WTC11 (cell line): ENCODE data around the gene TGIF1. TPM values are rescaled to one million over a fixed set of nuclear protein-coding genes. Genes with fewer than 3 reads are reported as not detected.

Experiments used
- ATAC-seq: fragments of 200-7000 bp; cut with Tn5 transposase; 2 replicates; pipeline ENCODE4 v1.10.0; 2021; ENCODE audit warnings: mild to moderate bottlenecking, moderate library complexity
- CTCF ChIA-PET: fragments of 300-600 bp; sonication (Branson Sonifier 250); formaldehyde crosslinking; loops from one replicate; lab custom pipeline; 2021; ENCODE audit warnings: antibody characterized with exemption; lab: Charles Lee
- POLR2A ChIA-PET: fragments of 350-600 bp; sonication (Branson Sonifier 250); formaldehyde crosslinking; loops from one replicate; lab custom pipeline; 2021; ENCODE audit warnings: antibody characterized with exemption; lab: Charles Lee
- DNase-seq: peaks from one replicate; pipeline ENCODE4 v3.0.0; 2021; ENCODE audit warnings: low spot score
- H3K27ac Mint-ChIP-seq: 2 replicates; pipeline ENCODE4 v1.8.0; 2021; ENCODE audit warnings: mixed read lengths
- H3K27me3 Mint-ChIP-seq: 2 replicates; pipeline ENCODE4 v1.8.0; 2021; ENCODE audit warnings: low read depth, mild to moderate bottlenecking, moderate library complexity, mixed read lengths
- H3K36me3 Mint-ChIP-seq: 2 replicates; pipeline ENCODE4 v1.8.0; 2021; ENCODE audit warnings: mixed read lengths
- H3K4me1 Mint-ChIP-seq: 2 replicates; pipeline ENCODE4 v1.8.0; 2022; ENCODE audit warnings: mixed read lengths
- H3K4me3 Mint-ChIP-seq: 2 replicates; pipeline ENCODE4 v1.8.0; 2021; ENCODE audit warnings: mild to moderate bottlenecking, moderate library complexity, mixed read lengths
- H3K9me3 Mint-ChIP-seq: 2 replicates; pipeline ENCODE4 v1.8.0; 2021; ENCODE audit warnings: mixed read lengths
- AFF4 ChIP-seq: sonication (generic); formaldehyde crosslinking; IDR thresholded peaks from 2 replicates; pipeline ENCODE4 v1.8.1; 2023; ENCODE audit warnings: mild to moderate bottlenecking, missing genetic modification reagents, borderline replicate concordance
- ARID4B ChIP-seq: sonication (generic); formaldehyde crosslinking; IDR thresholded peaks from 2 replicates; pipeline ENCODE4 v1.8.0; 2023; ENCODE audit warnings: missing genetic modification reagents, mild to moderate bottlenecking, borderline replicate concordance
- ATF2 ChIP-seq: sonication (generic); formaldehyde crosslinking; IDR thresholded peaks from 2 replicates; pipeline ENCODE4 v1.8.1; 2022; ENCODE audit warnings: low read depth, missing genetic modification reagents, borderline replicate concordance
- CDX4 ChIP-seq: fragments of 250-450 bp; sonication (Bioruptor Pico); IDR thresholded peaks from 2 replicates; pipeline ENCODE4 v1.9.0; 2021; ENCODE audit warnings: moderate library complexity, mild to moderate bottlenecking, inconsistent platforms, borderline replicate concordance
- CREM ChIP-seq: sonication (generic); formaldehyde crosslinking; IDR thresholded peaks from 2 replicates; pipeline ENCODE4 v1.8.1; 2022; ENCODE audit warnings: mild to moderate bottlenecking, missing genetic modification reagents, moderate library complexity
- CTCF ChIP-seq: fragments of 200-600 bp; IDR thresholded peaks from 2 replicates; pipeline ENCODE4 v1.8.0; 2022; ENCODE audit warnings: antibody characterized with exemption
- GTF2I ChIP-seq: fragments of 250-450 bp; sonication (Bioruptor Pico); conservative IDR thresholded peaks from 2 replicates; pipeline ENCODE4 v1.4.0; 2021; ENCODE audit warnings: mild to moderate bottlenecking
- SOX15 ChIP-seq: fragments of 250-450 bp; sonication (Bioruptor Pico); IDR thresholded peaks from 2 replicates; pipeline ENCODE4 v1.9.0; 2021; ENCODE audit warnings: mild to moderate bottlenecking
- ZNF512 ChIP-seq: sonication (generic); formaldehyde crosslinking; IDR thresholded peaks from 2 replicates; pipeline ENCODE4 v1.8.1; 2022; ENCODE audit warnings: missing genetic modification reagents, borderline replicate concordance
- total RNA-seq: library from RNA; stranded (reverse); gene quantifications from 3 replicates; pipeline ENCODE4 v1.2.3, GENCODE V29; 2021
- TF ChIP-seq, protein P1 (sequence below): sonication (generic); formaldehyde crosslinking; IDR thresholded peaks from 2 replicates; pipeline ENCODE4 v1.8.1; 2022; ENCODE audit warnings: mild to moderate bottlenecking, missing genetic modification reagents, moderate library complexity, borderline replicate concordance
- TF ChIP-seq, protein P2 (sequence below): fragments of 250-450 bp; sonication (Bioruptor Pico); IDR thresholded peaks from 2 replicates; pipeline ENCODE4 v1.9.0; 2021; ENCODE audit warnings: mild to moderate bottlenecking, borderline replicate concordance

The TGIF1 gene
- total RNA-seq, 1 experiment from 2014 or later, result 206 TPM

- Mint-ChIP-seq H3K27ac (peak overlapping the region; percentile 88), H3K36me3 (peaks cover 43% of the 10 kb centered on the region), H3K9me3 (peaks cover 4% of the 10 kb centered on the region; the same call in 1 of the 2 replicates), H3K4me1 (peaks cover 67% of the 10 kb centered on the region), H3K4me3 (no peak overlapping the region), H3K27me3 (no peaks in the 10 kb centered on the region)
- ChIA-PET CTCF (interaction anchor here (0.5 to 2.5 kb wide), 4 partner anchors 8 to 142 kb away, joined by 3 to 15 read pairs (median 5); no protein-coding TSS in a partner anchor), POLR2A (interaction anchor here (0.6 to 1.2 kb wide), 2 partner anchors 132 to 142 kb away, joined by 3 read pairs; no protein-coding TSS in a partner anchor)
- DNase-seq, result no peak
- ATAC-seq, result no peak
- TF ChIP-seq ATF2 (CRISPR knock-in tag) (no peak), CREM (CRISPR knock-in tag) (no peak), AFF4 (CRISPR knock-in tag) (no peak), GTF2I (CRISPR knock-in tag) (no peak), CDX4 (CRISPR knock-in tag) (no peak), ARID4B (CRISPR knock-in tag) (no peak)
- TF ChIP-seq, all 79 proteins: peak for 0
Observed at GRCh38 chr18:3461704-3462103, 11.7 kb downstream of the TGIF1 start.

GRCh38 chr18:3463051-3463450 is 13.1 kb downstream of the TGIF1 start:
- Mint-ChIP-seq H3K9me3 (peaks cover 4% of the 10 kb centered on the region; the same call in 1 of the 2 replicates), H3K4me1 (peaks cover 63% of the 10 kb centered on the region), H3K27me3 (no peaks in the 10 kb centered on the region), H3K4me3 (no peak overlapping the region), H3K36me3 (peaks cover 30% of the 10 kb centered on the region), H3K27ac (peak overlapping the region; percentile 67; the same call in 1 of the 2 replicates)
- POLR2A ChIA-PET, result interaction anchor here (0.5 kb wide), 1 partner anchor 133 kb away, joined by 4 read pairs; no protein-coding TSS in a partner anchor
- CTCF ChIA-PET, result interaction anchor here (0.6 to 2.5 kb wide), 4 partner anchors 8 to 203 kb away, joined by 3 to 15 read pairs (median 4); no protein-coding TSS in a partner anchor
- DNase-seq, result no peak
- ATAC-seq, result no peak
- TF ChIP-seq ZNF512 (no peak), CTCF (no peak), SOX15 (CRISPR knock-in tag) (no peak)
- TF ChIP-seq, protein P1, sequence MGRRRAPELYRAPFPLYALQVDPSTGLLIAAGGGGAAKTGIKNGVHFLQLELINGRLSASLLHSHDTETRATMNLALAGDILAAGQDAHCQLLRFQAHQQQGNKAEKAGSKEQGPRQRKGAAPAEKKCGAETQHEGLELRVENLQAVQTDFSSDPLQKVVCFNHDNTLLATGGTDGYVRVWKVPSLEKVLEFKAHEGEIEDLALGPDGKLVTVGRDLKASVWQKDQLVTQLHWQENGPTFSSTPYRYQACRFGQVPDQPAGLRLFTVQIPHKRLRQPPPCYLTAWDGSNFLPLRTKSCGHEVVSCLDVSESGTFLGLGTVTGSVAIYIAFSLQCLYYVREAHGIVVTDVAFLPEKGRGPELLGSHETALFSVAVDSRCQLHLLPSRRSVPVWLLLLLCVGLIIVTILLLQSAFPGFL, result no peak
- TF ChIP-seq, protein P2, sequence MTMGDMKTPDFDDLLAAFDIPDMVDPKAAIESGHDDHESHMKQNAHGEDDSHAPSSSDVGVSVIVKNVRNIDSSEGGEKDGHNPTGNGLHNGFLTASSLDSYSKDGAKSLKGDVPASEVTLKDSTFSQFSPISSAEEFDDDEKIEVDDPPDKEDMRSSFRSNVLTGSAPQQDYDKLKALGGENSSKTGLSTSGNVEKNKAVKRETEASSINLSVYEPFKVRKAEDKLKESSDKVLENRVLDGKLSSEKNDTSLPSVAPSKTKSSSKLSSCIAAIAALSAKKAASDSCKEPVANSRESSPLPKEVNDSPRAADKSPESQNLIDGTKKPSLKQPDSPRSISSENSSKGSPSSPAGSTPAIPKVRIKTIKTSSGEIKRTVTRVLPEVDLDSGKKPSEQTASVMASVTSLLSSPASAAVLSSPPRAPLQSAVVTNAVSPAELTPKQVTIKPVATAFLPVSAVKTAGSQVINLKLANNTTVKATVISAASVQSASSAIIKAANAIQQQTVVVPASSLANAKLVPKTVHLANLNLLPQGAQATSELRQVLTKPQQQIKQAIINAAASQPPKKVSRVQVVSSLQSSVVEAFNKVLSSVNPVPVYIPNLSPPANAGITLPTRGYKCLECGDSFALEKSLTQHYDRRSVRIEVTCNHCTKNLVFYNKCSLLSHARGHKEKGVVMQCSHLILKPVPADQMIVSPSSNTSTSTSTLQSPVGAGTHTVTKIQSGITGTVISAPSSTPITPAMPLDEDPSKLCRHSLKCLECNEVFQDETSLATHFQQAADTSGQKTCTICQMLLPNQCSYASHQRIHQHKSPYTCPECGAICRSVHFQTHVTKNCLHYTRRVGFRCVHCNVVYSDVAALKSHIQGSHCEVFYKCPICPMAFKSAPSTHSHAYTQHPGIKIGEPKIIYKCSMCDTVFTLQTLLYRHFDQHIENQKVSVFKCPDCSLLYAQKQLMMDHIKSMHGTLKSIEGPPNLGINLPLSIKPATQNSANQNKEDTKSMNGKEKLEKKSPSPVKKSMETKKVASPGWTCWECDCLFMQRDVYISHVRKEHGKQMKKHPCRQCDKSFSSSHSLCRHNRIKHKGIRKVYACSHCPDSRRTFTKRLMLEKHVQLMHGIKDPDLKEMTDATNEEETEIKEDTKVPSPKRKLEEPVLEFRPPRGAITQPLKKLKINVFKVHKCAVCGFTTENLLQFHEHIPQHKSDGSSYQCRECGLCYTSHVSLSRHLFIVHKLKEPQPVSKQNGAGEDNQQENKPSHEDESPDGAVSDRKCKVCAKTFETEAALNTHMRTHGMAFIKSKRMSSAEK (CRISPR knock-in tag), result no peak
